ENCODE results near the gene MIOX. TPM values are rescaled to one million over a fixed set of nuclear protein-coding genes. Genes with fewer than 3 reads are reported as not detected.

MIOX gene
- total and polyA plus RNA-seq, 9 of the 15 experiments (the other 6 are each of a cell fraction or from before 2014, with no cell fraction given): 0.08 TPM; not detected in 8

GRCh38 chr22:50487290-50488005, 789 bp downstream of the MIOX start (continued):
- TF ChIP-seq STAT6 (CRISPR knock-in tag; IDR thresholded peaks at IDR 0.05) (no peak), ZNF280B (CRISPR knock-in tag; IDR thresholded peaks at IDR 0.05) (no peak), CC2D1A (IDR thresholded peaks at IDR 0.05) (no peak)

- CTCF ChIA-PET (ENCODE audit: low intra/inter-chr PET ratio): no interaction called here
Measured at GRCh38 chr22:50488006-50488677, 1.5 kb downstream of the MIOX start.

More at GRCh38 chr22:50488006-50488677, 1.5 kb downstream of the MIOX start:
- no peak for DNase-seq (ENCODE audit: extremely low read depth in 1 of 4, low spot score in 3 of 4)
- peaks cover 4 to 46% of the 10 kb centered on the region in 2 experiments; a peak in 3 of 5 replicates for H3K4me1 ChIP-seq (replicated peaks in 1 of 2; ENCODE audit: control insufficient read depth in 2 of 2, insufficient read depth in 2 of 2, low read length in 2 of 2)
- no peak overlapping the region for H3K9ac ChIP-seq (ENCODE audit: insufficient read depth in 1 of 2, low read depth in 2 of 2, low read length in 2 of 2)
- no peak overlapping the region for H3K4me2 ChIP-seq (ENCODE audit: insufficient read depth, low read length)
- H3K79me2 ChIP-seq (ENCODE audit: control insufficient read depth, insufficient read depth, low read length): no peaks in the 10 kb centered on the region
- H3K27ac ChIP-seq (ENCODE audit: extremely low read depth, low read depth, low read length): no peak overlapping the region
- H2AFZ ChIP-seq (ENCODE audit: low read depth, low read length): no peak overlapping the region
- no peak for FAIRE-seq
- in situ Hi-C loops (cut with MboI): no loop called here
- 52% methylated on average over 4 of the region's 18 CpGs for WGBS (ENCODE audit: insufficient coverage, low coverage, missing lambda C conversion rate)
- POLR2A ChIA-PET: no interaction called here
- ATAC-seq: no peak
- H3K27me3 ChIP-seq (ENCODE audit: control insufficient read depth in 2 of 2, insufficient read depth in 2 of 2, low read length in 2 of 2): no peaks in the 10 kb centered on the region
- TF ChIP-seq SP1 (CRISPR knock-in tag; IDR thresholded peaks at IDR 0.05): no peak
- no peak for TF ChIP-seq THAP7 (CRISPR knock-in tag; IDR thresholded peaks at IDR 0.05)
- no peak for TF ChIP-seq ZNF224 (CRISPR knock-in tag; IDR thresholded peaks at IDR 0.05)
- TF ChIP-seq HES1 (IDR thresholded peaks at IDR 0.05; ENCODE audit: low read depth): no peak
- TF ChIP-seq KAT7 (CRISPR knock-in tag; IDR thresholded peaks at IDR 0.05; ENCODE audit: borderline replicate concordance): no peak
- no peak for TF ChIP-seq IRF9 (tag; IDR thresholded peaks at IDR 0.05)
- TF ChIP-seq STAT5B (CRISPR knock-in tag; IDR thresholded peaks at IDR 0.05): no peak
- H3K36me3 ChIP-seq (ENCODE audit: control insufficient read depth, insufficient read depth, low read length): no peaks in the 10 kb centered on the region
- H3K4me3 ChIP-seq: no peak overlapping the region
- H3K9me1 ChIP-seq (ENCODE audit: control insufficient read depth, insufficient read depth, low read length): no peaks in the 10 kb centered on the region
- intact Hi-C loops (cut with micrococcal nuclease): no loop called here
- H4K20me1 ChIP-seq (replicated peaks; ENCODE audit: control insufficient read depth, insufficient read depth, low read length): no peaks in the 10 kb centered on the region
- BruUV-seq (replicated peaks): no TSS peak
- H3K9me3 ChIP-seq (replicated peaks; ENCODE audit: control insufficient read depth, insufficient read depth, low read depth, low read length): no peaks in the 10 kb centered on the region
